ENCODE measurements around the gene DNAI1.

Gene DNAI1

GRCh38 chr9:34546102-34546833 is 87.7 kb downstream of the DNAI1 start:
- no peak for TF ChIP-seq EZH2phosphoT487 (conservative IDR thresholded peaks at IDR 0.05; ENCODE audit: low read length)
- H3K9me2 ChIP-seq (replicated peaks; ENCODE audit: insufficient read depth, low read length), result no peaks in the 10 kb centered on the region
- H3K27ac ChIP-seq (ENCODE audit: low read depth, low read length), result no peak overlapping the region
- H3F3A ChIP-seq (ENCODE audit: insufficient read depth), result no peaks in the 10 kb centered on the region
- no peaks in the 10 kb centered on the region for H4K20me1 ChIP-seq (ENCODE audit: low read depth, low read length)
- H3K4me2 ChIP-seq (ENCODE audit: low read depth, low read length, poor library complexity, severe bottlenecking), result no peak overlapping the region
- no peaks in the 10 kb centered on the region for H3K9me3 ChIP-seq (ENCODE audit: insufficient read depth, low read length)
- no peak overlapping the region for H3K4me3 ChIP-seq (ENCODE audit: insufficient read depth, low read length, poor library complexity, severe bottlenecking)
- H3K27me3 ChIP-seq (ENCODE audit: low read length), result no peaks in the 10 kb centered on the region
- H2AFZ ChIP-seq (ENCODE audit: low read depth, low read length, severe bottlenecking), result no peak overlapping the region
- no peaks in the 10 kb centered on the region for H3K36me3 ChIP-seq (ENCODE audit: low read length)
- no peak overlapping the region for H3K9ac ChIP-seq (ENCODE audit: low read length)
- H3K79me2 ChIP-seq (ENCODE audit: insufficient read depth, low read length), result no peaks in the 10 kb centered on the region

- H3F3A ChIP-seq (ENCODE audit: insufficient read depth), result no peaks in the 10 kb centered on the region
- no peaks in the 10 kb centered on the region for H3K79me2 ChIP-seq (ENCODE audit: insufficient read depth, low read length)
- H3K9ac ChIP-seq (ENCODE audit: low read length), result no peak overlapping the region
- no peak overlapping the region for H2AFZ ChIP-seq (ENCODE audit: low read depth, low read length, severe bottlenecking)
- H3K9me3 ChIP-seq (ENCODE audit: insufficient read depth, low read length), result no peaks in the 10 kb centered on the region
- no peak overlapping the region for H3K27ac ChIP-seq (ENCODE audit: low read depth, low read length)
- no peak overlapping the region for H3K4me2 ChIP-seq (ENCODE audit: low read depth, low read length, poor library complexity, severe bottlenecking)
- H3K9me2 ChIP-seq (replicated peaks; ENCODE audit: insufficient read depth, low read length), result no peaks in the 10 kb centered on the region
- H3K27me3 ChIP-seq (ENCODE audit: low read length), result no peaks in the 10 kb centered on the region
- no peak overlapping the region for H3K4me3 ChIP-seq (ENCODE audit: insufficient read depth, low read length, poor library complexity, severe bottlenecking)
- no peaks in the 10 kb centered on the region for H4K20me1 ChIP-seq (ENCODE audit: low read depth, low read length)
- TF ChIP-seq EZH2phosphoT487 (conservative IDR thresholded peaks at IDR 0.05; ENCODE audit: low read length) (no peak), CTCF (IDR thresholded peaks at IDR 0.05; ENCODE audit: insufficient read depth, low read length, poor library complexity, severe bottlenecking) (peak; percentile 91)
- no peaks in the 10 kb centered on the region for H3K36me3 ChIP-seq (ENCODE audit: low read length)
Observed at GRCh38 chr9:34546834-34547827, 88.5 kb downstream of the DNAI1 start.

- Histone ChIP-seq H3K4me3 (ENCODE audit: insufficient read depth, low read length, poor library complexity, severe bottlenecking) (no peak overlapping the region), H3K27ac (ENCODE audit: low read depth, low read length) (no peak overlapping the region), H4K20me1 (ENCODE audit: low read depth, low read length) (no peaks in the 10 kb centered on the region), H3K4me2 (ENCODE audit: low read depth, low read length, poor library complexity, severe bottlenecking) (no peak overlapping the region), H3K9me3 (ENCODE audit: insufficient read depth, low read length) (no peaks in the 10 kb centered on the region), H3K36me3 (ENCODE audit: low read length) (no peaks in the 10 kb centered on the region), H3K79me2 (ENCODE audit: insufficient read depth, low read length) (no peaks in the 10 kb centered on the region), H2AFZ (ENCODE audit: low read depth, low read length, severe bottlenecking) (no peak overlapping the region), H3F3A (ENCODE audit: insufficient read depth) (no peaks in the 10 kb centered on the region), H3K27me3 (ENCODE audit: low read length) (no peaks in the 10 kb centered on the region), H3K9ac (ENCODE audit: low read length) (no peak overlapping the region), H3K9me2 (replicated peaks; ENCODE audit: insufficient read depth, low read length) (no peaks in the 10 kb centered on the region)
- TF ChIP-seq CTCF (IDR thresholded peaks at IDR 0.05; ENCODE audit: insufficient read depth, low read length, poor library complexity, severe bottlenecking), result peak; percentile 95
- no peak for TF ChIP-seq EZH2phosphoT487 (conservative IDR thresholded peaks at IDR 0.05; ENCODE audit: low read length)
Observed at GRCh38 chr9:34547960-34548611, 89.5 kb downstream of the DNAI1 start.

Measured in SU-DHL-6 (cell line).